Neuronal stem cell (in vitro differentiated cells): ENCODE measurements around the gene CUEDC2.

ENCODE experiments used
- DNase-seq: peaks from one replicate; pipeline ENCODE4 v3.0.0-alpha.2; 2013; ENCODE audit warnings: low spot score
- H2AFZ ChIP-seq: one replicate; pipeline ENCODE4 v1.6.1; 2013; ENCODE audit warnings: mild to moderate bottlenecking, low read length, inconsistent platforms
- H2AK5ac ChIP-seq: 2 replicates; pipeline ENCODE4 v1.6.1; 2013; ENCODE audit warnings: low read depth, mild to moderate bottlenecking, inconsistent platforms, low read length, moderate library complexity, mixed read lengths
- H2BK120ac ChIP-seq: 2 replicates; pipeline ENCODE4 v1.6.1; 2013; ENCODE audit warnings: low read depth, mild to moderate bottlenecking, inconsistent platforms, low read length, moderate library complexity, mixed read lengths
- H2BK12ac ChIP-seq: one replicate; pipeline ENCODE4 v1.6.1; 2013; ENCODE audit warnings: low read length, inconsistent platforms
- H2BK15ac ChIP-seq: 2 replicates; pipeline ENCODE4 v1.6.1; 2013; ENCODE audit warnings: mild to moderate bottlenecking, low read length, inconsistent platforms, mixed read lengths
- H2BK5ac ChIP-seq: one replicate; pipeline ENCODE4 v1.6.1; 2013; ENCODE audit warnings: inconsistent platforms, mild to moderate bottlenecking, low read length, moderate library complexity
- H3K14ac ChIP-seq: one replicate; pipeline ENCODE4 v1.6.1; 2013; ENCODE audit warnings: low read length, inconsistent platforms
- H3K18ac ChIP-seq: 2 replicates; pipeline ENCODE4 v1.6.1; 2013; ENCODE audit warnings: low read length, inconsistent platforms
- H3K23ac ChIP-seq: 2 replicates; pipeline ENCODE4 v1.6.1; 2013; ENCODE audit warnings: low read depth, mild to moderate bottlenecking, mixed read lengths, low read length, inconsistent platforms; ENCODE audit not compliant: poor library complexity
- H3K27ac ChIP-seq: replicated peaks from 3 replicates; pipeline ENCODE4 v1.5.1; 2013; ENCODE audit warnings: low read length, inconsistent platforms
- H3K27me3 ChIP-seq, 3 experiments: 2 replicates each; pipeline ENCODE4 v1.6.1; 2013; ENCODE audit warnings: low read length in 3 of 3, mild to moderate bottlenecking in 2 of 3, inconsistent platforms in 1 of 3, low read depth in 1 of 3, mixed read lengths in 1 of 3, moderate library complexity in 1 of 3; ENCODE audit not compliant: control insufficient read depth in 3 of 3, insufficient read depth in 3 of 3
- H3K36me3 ChIP-seq, 2 donors: replicated peaks in 1 of 2; 2 replicates each; pipeline ENCODE4 v1.6.1; 2013; ENCODE audit warnings: low read length in 2 of 2; ENCODE audit not compliant: control insufficient read depth in 2 of 2, insufficient read depth in 2 of 2
- H3K4ac ChIP-seq: 2 replicates; pipeline ENCODE4 v1.6.1; 2013; ENCODE audit warnings: inconsistent platforms, mild to moderate bottlenecking, low read length, moderate library complexity
- H3K4me1 ChIP-seq, 2 donors: 1 replicate in 1 of 2; 2 replicates in 1 of 2; pipeline ENCODE4 v1.6.1; 2013; ENCODE audit warnings: low read length in 2 of 2, low read depth in 1 of 2; ENCODE audit not compliant: control insufficient read depth in 2 of 2, insufficient read depth in 1 of 2
- H3K4me2 ChIP-seq: one replicate; pipeline ENCODE4 v1.6.1; 2013; ENCODE audit warnings: mild to moderate bottlenecking, low read length, inconsistent platforms; ENCODE audit not compliant: insufficient read depth, poor library complexity, severe bottlenecking
- H3K4me3 ChIP-seq, 2 donors: 2 replicates each; pipeline ENCODE4 v1.5.1; 2013; ENCODE audit warnings: low read length in 2 of 2, mild to moderate bottlenecking in 2 of 2, inconsistent platforms in 1 of 2, moderate library complexity in 1 of 2
- H3K79me1 ChIP-seq: one replicate; pipeline ENCODE4 v1.6.1; 2013; ENCODE audit warnings: low read depth, mild to moderate bottlenecking, inconsistent platforms, low read length, moderate library complexity
- H3K9ac ChIP-seq: one replicate; pipeline ENCODE4 v1.6.1; 2013; ENCODE audit warnings: mild to moderate bottlenecking, low read depth, low read length, inconsistent platforms; ENCODE audit not compliant: poor library complexity
- H3K9me3 ChIP-seq, 2 donors: replicated peaks in 1 of 2; 2 replicates each; pipeline versions ENCODE3 to v1.6.1; 2013; ENCODE audit warnings: low read length in 2 of 2, mild to moderate bottlenecking in 2 of 2, inconsistent platforms in 1 of 2, low read depth in 1 of 2, mixed read lengths in 1 of 2, moderate library complexity in 1 of 2; ENCODE audit not compliant: control insufficient read depth in 2 of 2, insufficient read depth in 1 of 2
- H4K8ac ChIP-seq: one replicate; pipeline ENCODE4 v1.6.1; 2013; ENCODE audit warnings: low read depth, mild to moderate bottlenecking, inconsistent platforms, low read length, moderate library complexity
- H4K91ac ChIP-seq: one replicate; pipeline ENCODE4 v1.6.1; 2013; ENCODE audit warnings: low read length, low read depth, mild to moderate bottlenecking, inconsistent platforms; ENCODE audit not compliant: poor library complexity
- WGBS, 2 donors: extraction: QIAGEN DNeasy Blood & Tissue Kit; methylation state at CpG; one replicate each; pipeline ENCODE4 v1.1.7; 2013; ENCODE audit warnings: missing lambda C conversion rate in 2 of 2, mixed read lengths in 1 of 2; ENCODE audit not compliant: insufficient read length in 2 of 2, insufficient replicate concordance in 1 of 2; ENCODE audit errors: extremely low coverage in 2 of 2; 5-methylcytosine and 5-hydroxymethylcytosine counted together

Gene CUEDC2

DNA sequence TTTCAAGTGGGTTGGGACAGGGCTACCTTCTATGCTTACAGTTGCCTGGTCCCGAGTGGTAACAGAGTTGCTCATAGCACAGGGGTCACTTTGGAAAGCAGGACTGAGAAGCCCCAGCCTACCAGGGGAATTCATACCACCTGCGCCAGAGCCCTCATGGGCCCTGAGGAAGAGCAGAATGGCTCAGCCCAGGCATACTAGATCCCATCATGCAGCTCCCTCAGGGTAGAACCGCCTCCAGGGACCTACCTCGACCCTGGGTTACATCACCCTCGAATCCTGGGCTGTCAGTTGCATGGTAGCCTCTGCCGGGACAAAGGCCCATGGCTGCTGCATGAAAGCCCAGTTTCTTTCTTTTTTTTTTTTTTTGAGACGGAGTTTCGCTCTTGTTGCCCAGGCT lies 2.9 kb downstream of the CUEDC2 start:
- Histone ChIP-seq H3K79me1 (no peaks in the 10 kb centered on the region), H3K9me3 (peaks cover 0 to 2% of the 10 kb centered on the region in 2 donors), H3K23ac (no peak overlapping the region), H2BK15ac (no peak overlapping the region), H4K91ac (no peak overlapping the region), H4K8ac (no peak overlapping the region), H3K14ac (no peak overlapping the region), H3K4ac (no peak overlapping the region), H2AK5ac (no peak overlapping the region), H3K18ac (no peak overlapping the region), H2BK5ac (no peak overlapping the region), H3K27ac (no peak overlapping the region), H3K27me3 (peaks cover 0 to 9% (median 0%) of the 10 kb centered on the region in 3 experiments), H3K4me3 (no peak overlapping the region), H3K9ac (no peak overlapping the region), H2BK12ac (no peak overlapping the region), H3K4me2 (no peak overlapping the region), H2BK120ac (no peak overlapping the region), H3K4me1 (peaks cover 10 to 18% of the 10 kb centered on the region in 2 donors), H3K36me3 (peaks cover 0 to 15% of the 10 kb centered on the region in 2 donors), H2AFZ (no peak overlapping the region)
- DNase-seq: no peak
- no CpG with 5 or more reads among the region's 8 CpGs for WGBS, 2 donors

DNA sequence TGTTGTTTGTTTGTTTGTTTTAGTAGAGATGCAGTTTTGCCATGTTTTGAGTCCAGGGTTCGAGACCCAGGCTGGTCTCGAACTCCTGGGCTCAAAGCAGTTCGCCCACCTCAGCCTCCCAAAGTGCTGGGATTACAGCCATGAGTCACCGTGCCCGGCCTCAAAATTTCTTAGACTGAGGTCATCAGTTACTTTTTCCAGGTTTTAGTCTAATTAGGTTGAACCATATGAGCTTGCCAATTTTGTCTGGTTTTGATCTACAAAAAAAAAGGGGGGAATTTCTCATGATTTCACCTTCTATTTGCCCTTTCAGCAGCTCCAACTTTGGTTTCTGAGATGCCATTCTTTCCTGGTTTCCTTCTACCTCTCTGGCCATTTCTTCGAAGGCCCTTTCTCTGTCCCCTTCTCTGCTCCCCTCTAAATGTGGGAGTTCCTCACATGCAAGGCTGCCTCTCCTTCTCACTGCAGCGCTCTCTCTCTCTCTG lies 5.5 kb downstream of the CUEDC2 start:
- Histone ChIP-seq H3K79me1 (no peaks in the 10 kb centered on the region), H4K91ac (no peak overlapping the region), H3K9ac (no peak overlapping the region), H3K36me3 (peaks cover 11 to 39% of the 10 kb centered on the region in 2 donors), H3K4me3 (no peak overlapping the region), H3K23ac (no peak overlapping the region), H3K4ac (no peak overlapping the region), H2AK5ac (no peak overlapping the region), H2BK5ac (no peak overlapping the region), H2AFZ (no peak overlapping the region), H3K4me2 (no peak overlapping the region), H3K9me3 (no peaks in the 10 kb centered on the region), H2BK12ac (no peak overlapping the region), H3K4me1 (peaks cover 16% of the 10 kb centered on the region in 2 donors), H3K14ac (no peak overlapping the region), H3K27me3 (peaks cover 0 to 7% (median 0%) of the 10 kb centered on the region in 3 experiments), H3K27ac (no peak overlapping the region), H2BK15ac (no peak overlapping the region), H2BK120ac (no peak overlapping the region), H4K8ac (no peak overlapping the region), H3K18ac (no peak overlapping the region)
- DNase-seq: no peak
- WGBS, 2 donors: no CpG with 5 or more reads among the region's 7 CpGs

DNA sequence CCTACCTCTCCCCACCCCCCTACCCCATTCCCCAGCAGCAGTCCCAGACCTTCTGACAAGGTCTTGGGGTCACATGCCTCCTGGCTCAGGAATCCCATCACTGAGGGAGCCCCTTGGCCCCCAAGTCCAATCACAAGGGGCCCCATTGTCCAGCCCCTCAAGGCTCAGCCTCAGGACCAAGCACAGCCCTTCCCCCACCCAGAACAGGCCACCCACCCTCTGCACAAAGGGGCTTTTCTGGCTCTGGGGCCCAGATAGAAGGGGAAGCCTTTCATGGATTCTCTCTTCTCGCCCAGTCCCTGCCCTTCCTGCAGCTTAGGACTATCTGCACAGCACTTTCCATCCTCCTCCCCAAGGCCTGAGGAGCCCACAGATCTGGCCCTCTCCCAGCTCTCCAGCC lies 6.9 kb downstream of the CUEDC2 start:
- Histone ChIP-seq H3K4ac (no peak overlapping the region), H3K14ac (no peak overlapping the region), H3K9ac (no peak overlapping the region), H3K18ac (no peak overlapping the region), H4K8ac (no peak overlapping the region), H3K79me1 (no peaks in the 10 kb centered on the region), H3K23ac (no peak overlapping the region), H2AK5ac (no peak overlapping the region), H2AFZ (no peak overlapping the region), H4K91ac (no peak overlapping the region), H2BK12ac (no peak overlapping the region), H3K4me2 (no peak overlapping the region), H2BK15ac (no peak overlapping the region), H3K9me3 (no peaks in the 10 kb centered on the region), H2BK120ac (no peak overlapping the region), H3K4me1 (peaks cover 14% of the 10 kb centered on the region in 2 donors), H3K4me3 (no peak overlapping the region), H3K27ac (no peak overlapping the region), H3K36me3 (peaks cover 11 to 34% of the 10 kb centered on the region in 2 donors), H3K27me3 (peaks cover 0 to 12% (median 0%) of the 10 kb centered on the region in 3 experiments), H2BK5ac (no peak overlapping the region)
- WGBS, 2 donors: no CpG with 5 or more reads among the region's 1 CpG
- DNase-seq: no peak

DNA sequence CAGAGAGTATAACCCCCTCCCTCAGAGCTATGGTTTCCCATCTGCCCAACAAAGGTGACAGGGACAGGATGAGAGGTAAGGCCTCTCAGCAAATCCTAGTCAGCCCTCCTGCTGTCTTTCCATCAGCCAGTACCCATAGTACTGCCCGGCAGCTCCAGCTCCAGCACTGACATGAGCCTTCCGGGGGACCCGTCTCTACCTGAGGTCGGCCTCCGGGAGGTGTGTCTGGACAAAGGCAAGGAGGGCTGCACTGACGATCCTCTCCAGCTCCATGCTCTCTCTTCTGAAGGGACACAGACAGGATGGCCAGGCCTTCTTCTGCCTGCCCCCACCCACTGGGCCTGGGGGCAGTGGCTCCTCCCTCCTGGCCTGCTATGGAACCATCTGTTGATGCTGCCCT lies 7.5 kb downstream of the CUEDC2 start:
- H3K27ac ChIP-seq: no peak overlapping the region
- no peak overlapping the region for H3K4me3 ChIP-seq
- H2BK12ac ChIP-seq: no peak overlapping the region
- H3K14ac ChIP-seq: no peak overlapping the region
- peaks cover 0 to 12% (median 0%) of the 10 kb centered on the region in 3 experiments for H3K27me3 ChIP-seq
- no CpG with 5 or more reads among the region's 6 CpGs for WGBS, 2 donors
- H3K79me1 ChIP-seq: no peaks in the 10 kb centered on the region
- no peak overlapping the region for H2BK15ac ChIP-seq
- no peak overlapping the region for H2AFZ ChIP-seq
- H3K4me1 ChIP-seq: peaks cover 14 to 16% of the 10 kb centered on the region in 2 donors
- H4K91ac ChIP-seq: no peak overlapping the region
- peaks cover 11 to 34% of the 10 kb centered on the region in 2 donors for H3K36me3 ChIP-seq
- H3K18ac ChIP-seq: no peak overlapping the region
- no peak overlapping the region for H3K4me2 ChIP-seq
- H3K9me3 ChIP-seq: no peaks in the 10 kb centered on the region
- H3K23ac ChIP-seq: no peak overlapping the region
- H2AK5ac ChIP-seq: no peak overlapping the region
- DNase-seq: no peak
- no peak overlapping the region for H2BK5ac ChIP-seq
- no peak overlapping the region for H3K4ac ChIP-seq
- H2BK120ac ChIP-seq: no peak overlapping the region
- no peak overlapping the region for H3K9ac ChIP-seq
- H4K8ac ChIP-seq: no peak overlapping the region
